HFFc6 (cell line): Measurements from ENCODE around the gene FAM209B. TPM values are rescaled to one million over a fixed set of nuclear protein-coding genes. Genes with fewer than 3 reads are reported as not detected.
"Not testable (repeated sequence)": the region's sequence is repeated elsewhere in the genome, so short reads cannot be mapped to it uniquely, and the experiment has no call there.

Experiments used
- DNase-seq: peaks from one replicate; pipeline ENCODE4 v3.0.0-alpha.2; 2018
- H3K27ac Mint-ChIP-seq: 2 replicates; pipeline ENCODE4 v1.8.0; 2020; ENCODE audit warnings: mild to moderate bottlenecking, mixed read lengths
- H3K27me3 Mint-ChIP-seq: 2 replicates; pipeline ENCODE4 v1.8.0; 2021; ENCODE audit warnings: mild to moderate bottlenecking, moderate library complexity, mixed read lengths; ENCODE audit not compliant: insufficient read depth
- H3K36me3 Mint-ChIP-seq: 2 replicates; pipeline ENCODE4 v1.8.0; 2021; ENCODE audit warnings: low read depth, mixed read lengths
- H3K4me1 Mint-ChIP-seq: 2 replicates; pipeline ENCODE4 v1.8.0; 2020; ENCODE audit warnings: low read depth, mixed read lengths
- H3K4me3 Mint-ChIP-seq: 2 replicates; pipeline ENCODE4 v1.8.0; 2020; ENCODE audit warnings: mild to moderate bottlenecking, moderate library complexity, mixed read lengths
- H3K9me3 Mint-ChIP-seq: 2 replicates; pipeline ENCODE4 v1.8.0; 2020; ENCODE audit warnings: mild to moderate bottlenecking, mixed read lengths
- CTCF ChIP-seq: fragments of 200-600 bp; sonication (generic); IDR thresholded peaks from 2 replicates; pipeline ENCODE4 v1.5.0; 2021; ENCODE audit warnings: antibody characterized with exemption, mild to moderate bottlenecking
- total RNA-seq, 6 experiments: library from RNA; stranded (reverse); fragmentation: NEBNext Ultra II Directional; extraction: Animal tissue kit (Norgen Biotek cat#: 25700); gene quantifications; 2 replicates in 1 of 6; 3 replicates in 5 of 6; pipeline ENCODE4 v1.2.3, GENCODE V29; 2021

The FAM209B gene
- total RNA-seq, 6 experiments from 2014 or later: 0.28 to 0.31 TPM; not detected in 4

GRCh38 chr20:56558968-56559367 lies 25.9 kb downstream of the FAM209B start:
- Mint-ChIP-seq H3K27me3 (peaks cover 12% of the 10 kb centered on the region), H3K36me3 (peaks cover 5% of the 10 kb centered on the region; the same call in 1 of the 2 replicates), H3K4me3 (no peak overlapping the region), H3K4me1 (peaks cover 15% of the 10 kb centered on the region), H3K27ac (no peak overlapping the region), H3K9me3 (peaks cover 5% of the 10 kb centered on the region; the same call in 1 of the 2 replicates)
- no peak for DNase-seq
- TF ChIP-seq CTCF: no peak

GRCh38 chr20:56564526-56564925 lies 31.5 kb downstream of the FAM209B start:
- not testable (repeated sequence) for H3K27me3 Mint-ChIP-seq, H3K27ac Mint-ChIP-seq, H3K9me3 Mint-ChIP-seq, H3K4me1 Mint-ChIP-seq, H3K4me3 Mint-ChIP-seq, H3K36me3 Mint-ChIP-seq
- DNase-seq: peak; percentile 37

- no peaks in the 10 kb centered on the region for H3K36me3 Mint-ChIP-seq
- no peak overlapping the region for H3K4me3 Mint-ChIP-seq
Observed at GRCh38 chr20:56565511-56565910, 32.5 kb downstream of the FAM209B start.

GRCh38 chr20:56566621-56567020 lies 33.6 kb downstream of the FAM209B start:
- no peak for DNase-seq
- no peak for TF ChIP-seq CTCF
- Mint-ChIP-seq H3K9me3 (no peaks in the 10 kb centered on the region), H3K4me3 (no peak overlapping the region), H3K36me3 (no peaks in the 10 kb centered on the region), H3K27me3 (peaks cover 16% of the 10 kb centered on the region), H3K27ac (no peak overlapping the region), H3K4me1 (no peaks in the 10 kb centered on the region)

More at GRCh38 chr20:56565511-56565910, 32.5 kb downstream of the FAM209B start:
- Mint-ChIP-seq H3K27me3 (peaks cover 12% of the 10 kb centered on the region), H3K9me3 (no peaks in the 10 kb centered on the region), H3K4me1 (no peaks in the 10 kb centered on the region), H3K27ac (no peak overlapping the region)
- TF ChIP-seq CTCF: no peak
- no peak for DNase-seq

- Mint-ChIP-seq H3K27me3 (peaks cover 33% of the 10 kb centered on the region), H3K4me1 (peaks cover 12% of the 10 kb centered on the region), H3K27ac (no peak overlapping the region), H3K9me3 (no peaks in the 10 kb centered on the region), H3K4me3 (no peak overlapping the region), H3K36me3 (no peaks in the 10 kb centered on the region)
- TF ChIP-seq CTCF: no peak
- no peak for DNase-seq
Observed at GRCh38 chr20:56570832-56571231, 37.8 kb downstream of the FAM209B start.

GRCh38 chr20:56572172-56572571 lies 39.1 kb downstream of the FAM209B start:
- H3K36me3 Mint-ChIP-seq: no peaks in the 10 kb centered on the region
- no peak overlapping the region for H3K27ac Mint-ChIP-seq

More at GRCh38 chr20:56572172-56572571, 39.1 kb downstream of the FAM209B start:
- Mint-ChIP-seq H3K4me1 (peaks cover 12% of the 10 kb centered on the region), H3K4me3 (no peak overlapping the region), H3K27me3 (peaks cover 33% of the 10 kb centered on the region), H3K9me3 (no peaks in the 10 kb centered on the region)
- DNase-seq: no peak
- no peak for TF ChIP-seq CTCF
